Neutrophil (primary cell): ENCODE data around the gene LHX6.

ENCODE experiments used
- H3K27ac ChIP-seq: fragments of 200-600 bp; sonication (generic); 2 replicates; pipeline ENCODE4 v1.5.1; 2016; ENCODE audit warnings: mild to moderate bottlenecking, moderate library complexity
- H3K27me3 ChIP-seq: fragments of 200-600 bp; sonication (generic); 2 replicates; pipeline ENCODE4 v1.6.0; 2016; ENCODE audit warnings: mild to moderate bottlenecking
- H3K36me3 ChIP-seq: fragments of 200-600 bp; sonication (generic); 2 replicates; pipeline ENCODE4 v1.5.1; 2017
- H3K4me1 ChIP-seq, 2 experiments: fragments of 200-600 bp in 1 of 2; sonication (generic) in 1 of 2; 1 replicate in 1 of 2; 2 replicates in 1 of 2; pipeline versions ENCODE4 v1.5.1 to v1.6.1; 2013 to 2016; ENCODE audit warnings: low read depth in 1 of 2, low read length in 1 of 2, mild to moderate bottlenecking in 1 of 2, moderate library complexity in 1 of 2; ENCODE audit not compliant: control insufficient read depth in 1 of 2, insufficient read depth in 1 of 2
- H3K4me3 ChIP-seq, 2 experiments: fragments of 200-600 bp in 1 of 2; sonication (generic) in 1 of 2; 1 replicate in 1 of 2; 2 replicates in 1 of 2; pipeline ENCODE4 v1.5.1; 2013 to 2016; ENCODE audit warnings: low read depth in 1 of 2, low read length in 1 of 2, mild to moderate bottlenecking in 1 of 2, moderate library complexity in 1 of 2
- H3K9me3 ChIP-seq: fragments of 200-600 bp; sonication (generic); 2 replicates; pipeline ENCODE4 v1.5.1; 2016
- CTCF ChIP-seq: fragments of 200-600 bp; sonication (generic); IDR thresholded peaks from 2 replicates; pipeline ENCODE4 v1.5.1; 2016; ENCODE audit warnings: antibody characterized with exemption

The LHX6 gene

DNA sequence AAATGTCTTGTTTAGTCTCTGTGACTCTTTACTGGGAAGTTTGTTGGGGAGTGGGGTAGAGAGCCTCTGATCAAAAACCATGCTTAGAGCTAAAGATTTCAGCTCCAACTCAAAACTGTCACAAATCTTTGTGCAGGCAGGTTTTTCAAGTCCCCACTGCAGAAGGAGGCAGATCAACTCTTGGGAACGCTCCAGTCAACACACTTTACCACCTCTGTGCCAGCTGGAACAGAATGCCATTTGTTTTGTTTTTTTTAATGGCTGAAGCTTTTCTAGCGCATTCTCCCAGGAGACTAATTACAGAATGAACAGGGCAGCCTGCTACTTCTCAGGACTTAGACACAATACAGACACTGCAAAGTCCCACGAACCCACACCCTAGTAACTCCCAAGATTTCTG, 17.9 kb upstream of the LHX6 start:
- H3K27me3 ChIP-seq, result no peaks in the 10 kb centered on the region
- peaks cover 96% of the 10 kb centered on the region for H3K36me3 ChIP-seq
- TF ChIP-seq CTCF, result no peak
- no peak overlapping the region for H3K4me3 ChIP-seq
- H3K27ac ChIP-seq, result no peak overlapping the region
- H3K4me1 ChIP-seq, result no peaks in the 10 kb centered on the region
- H3K9me3 ChIP-seq, result no peaks in the 10 kb centered on the region

DNA sequence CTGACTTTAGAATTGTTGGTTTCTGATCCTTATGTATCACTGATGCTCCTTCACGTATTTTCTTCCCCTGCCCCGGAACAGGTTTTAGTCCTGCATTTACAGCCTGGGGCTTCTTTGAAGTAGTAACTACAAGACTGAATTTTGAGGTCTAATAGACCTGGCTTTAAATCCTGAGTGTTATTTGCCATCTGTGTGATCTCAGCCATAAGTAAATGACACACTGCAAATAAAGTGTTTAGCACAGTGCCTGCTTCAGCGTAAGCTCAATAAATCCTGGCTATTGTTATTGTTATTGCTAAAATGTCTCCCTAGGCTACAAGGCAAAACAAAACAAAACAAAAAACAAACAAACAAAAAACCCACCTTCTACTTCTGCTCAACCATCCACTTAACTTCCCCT, 15.6 kb upstream of the LHX6 start:
- no peak for TF ChIP-seq CTCF
- H3K9me3 ChIP-seq, result no peaks in the 10 kb centered on the region
- no peak overlapping the region for H3K4me3 ChIP-seq
- no peaks in the 10 kb centered on the region for H3K4me1 ChIP-seq
- H3K36me3 ChIP-seq, result peaks cover 96% of the 10 kb centered on the region
- no peak overlapping the region for H3K27ac ChIP-seq
- no peaks in the 10 kb centered on the region for H3K27me3 ChIP-seq

DNA sequence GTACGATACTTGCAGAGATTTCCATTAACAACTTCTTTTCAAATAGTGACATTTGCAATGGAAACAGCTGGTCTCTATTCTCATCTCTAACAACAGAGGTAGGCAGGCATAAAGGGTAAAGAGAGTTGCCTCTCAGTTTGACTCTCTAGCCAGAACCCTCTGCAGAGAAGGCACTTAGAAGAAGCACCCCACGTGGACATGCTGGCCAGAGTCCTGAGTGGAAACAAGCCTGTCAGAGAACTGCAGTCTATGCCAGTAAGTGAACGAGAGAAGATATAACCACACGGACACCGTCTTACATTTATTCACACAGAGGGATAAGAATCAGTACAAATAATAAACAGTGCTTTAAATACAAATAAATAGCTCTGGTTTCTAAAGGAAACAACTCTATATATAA, 11.0 kb upstream of the LHX6 start:
- Histone ChIP-seq H3K27ac (no peak overlapping the region), H3K4me1 (no peaks in the 10 kb centered on the region), H3K36me3 (peaks cover 65% of the 10 kb centered on the region), H3K9me3 (no peaks in the 10 kb centered on the region), H3K27me3 (no peaks in the 10 kb centered on the region), H3K4me3 (no peak overlapping the region)
- TF ChIP-seq CTCF, result no peak

GRCh38 chr9:122236681-122237080, 7.9 kb upstream of the LHX6 start:
- Histone ChIP-seq H3K9me3 (no peaks in the 10 kb centered on the region), H3K4me1 (no peaks in the 10 kb centered on the region), H3K27ac (no peak overlapping the region), H3K4me3 (no peak overlapping the region), H3K36me3 (peaks cover 36% of the 10 kb centered on the region), H3K27me3 (peaks cover 28% of the 10 kb centered on the region)
- TF ChIP-seq CTCF, result no peak

- Histone ChIP-seq H3K27me3 (peaks cover 53% of the 10 kb centered on the region), H3K9me3 (no peaks in the 10 kb centered on the region), H3K36me3 (peaks cover 11% of the 10 kb centered on the region), H3K27ac (no peak overlapping the region), H3K4me1 (no peaks in the 10 kb centered on the region), H3K4me3 (no peak overlapping the region)
- no peak for TF ChIP-seq CTCF
Measured at GRCh38 chr9:122234022-122234748, 5.4 kb upstream of the LHX6 start.
